Activated CD8-positive, alpha-beta memory T cell treated with anti-CD3 and anti-CD28 coated beads, Interleukin-2, amount 50 U/mL, for 4 hours (primary cell): Measurements from ENCODE around the gene EML4.
"Not testable (repeated sequence)": the region's sequence is repeated elsewhere in the genome, so short reads cannot be mapped to it uniquely, and the experiment has no call there.

Experiments used
- DNase-seq: peaks from one replicate; pipeline ENCODE4 v3.0.0-alpha.2; 2020

The EML4 gene

DNA sequence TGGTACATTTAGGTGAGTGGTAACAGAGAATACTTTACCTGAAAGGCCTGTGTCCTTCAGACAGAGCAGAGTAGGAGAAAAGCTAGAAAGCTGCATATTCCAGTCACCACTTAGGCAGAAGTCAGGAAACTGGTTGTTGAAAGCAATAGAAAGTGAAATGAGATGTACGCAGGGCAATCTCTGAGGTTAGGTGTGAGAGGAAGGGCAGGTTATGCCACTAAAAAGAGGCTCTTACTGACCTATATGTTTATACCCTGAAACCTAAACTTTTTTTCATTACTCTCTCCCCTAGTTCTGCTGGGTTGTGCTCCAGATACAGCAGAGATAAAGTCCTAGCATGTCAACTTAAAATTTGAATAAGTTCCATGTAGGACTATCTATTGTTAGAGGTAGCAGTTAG lies 98.4 kb downstream of the EML4 start:
- no peak for DNase-seq

DNA sequence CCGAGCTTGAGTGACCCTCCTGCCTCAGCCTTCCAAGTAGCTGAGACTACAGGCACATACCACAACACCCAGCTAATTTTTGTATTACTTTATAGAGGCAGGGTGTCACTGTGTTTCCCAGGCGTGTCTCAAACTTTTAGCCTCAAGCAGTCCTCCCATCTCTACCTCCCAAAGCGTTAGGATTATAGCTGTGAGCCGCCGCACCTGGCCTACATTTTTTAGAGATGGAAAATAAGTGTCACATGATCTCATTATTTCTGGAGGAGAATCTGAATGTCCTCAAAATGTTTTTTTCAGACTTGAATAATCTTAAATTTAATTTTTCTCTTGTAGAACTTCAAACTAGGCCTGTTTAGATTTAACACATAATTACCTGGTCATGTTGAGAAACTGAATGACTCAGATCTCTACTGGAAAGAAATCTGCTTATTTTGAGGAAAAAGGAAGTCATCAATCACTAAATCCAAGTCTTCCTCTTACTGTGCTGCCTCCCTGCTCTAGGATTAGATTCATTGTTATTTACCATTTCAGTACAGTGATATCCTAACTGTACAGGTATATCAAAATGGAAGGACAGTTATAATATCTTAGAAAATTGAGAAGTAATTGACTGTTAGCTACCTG lies 99.5 kb downstream of the EML4 start:
- DNase-seq: no peak

DNA sequence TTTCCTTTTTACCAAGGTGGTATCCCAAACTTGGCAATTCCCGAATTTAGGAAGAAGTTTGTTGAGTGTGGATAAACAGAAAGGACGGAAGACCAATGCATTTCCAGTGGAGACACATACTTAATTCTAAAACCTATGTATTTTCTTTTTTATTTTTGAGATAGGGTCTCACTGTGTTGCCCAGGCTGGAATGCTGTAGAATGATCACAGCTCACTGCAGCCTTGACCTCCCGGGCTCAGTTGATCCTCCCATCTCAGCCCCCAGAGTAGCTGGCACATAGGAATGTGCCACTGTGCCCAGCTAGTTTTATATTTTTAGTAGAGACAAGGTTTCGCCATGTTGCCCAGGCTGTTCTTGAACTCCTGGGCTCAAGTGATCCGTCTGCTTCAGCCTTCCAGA lies 101.6 kb downstream of the EML4 start:
- no peak for DNase-seq

DNA sequence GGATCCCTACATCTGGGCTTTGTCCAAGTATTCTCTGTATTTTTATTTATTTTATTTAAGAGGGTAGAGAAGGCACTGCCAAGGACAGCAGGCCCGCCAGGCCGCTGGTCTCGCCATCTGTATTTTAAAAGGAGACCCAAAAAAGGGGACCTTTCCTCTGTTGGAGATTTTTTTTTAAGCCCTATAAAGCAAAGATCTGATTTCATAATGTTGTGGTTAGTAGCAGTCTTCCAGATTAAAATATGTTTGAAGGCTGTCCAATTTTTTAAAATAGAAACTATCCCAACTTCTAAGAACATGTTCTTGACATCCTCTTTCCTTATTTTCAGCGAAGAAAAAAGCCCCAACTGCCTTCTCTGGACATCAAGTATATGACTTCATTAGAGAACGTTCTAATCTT lies 102.1 kb downstream of the EML4 start:
- not testable (repeated sequence) for DNase-seq

DNA sequence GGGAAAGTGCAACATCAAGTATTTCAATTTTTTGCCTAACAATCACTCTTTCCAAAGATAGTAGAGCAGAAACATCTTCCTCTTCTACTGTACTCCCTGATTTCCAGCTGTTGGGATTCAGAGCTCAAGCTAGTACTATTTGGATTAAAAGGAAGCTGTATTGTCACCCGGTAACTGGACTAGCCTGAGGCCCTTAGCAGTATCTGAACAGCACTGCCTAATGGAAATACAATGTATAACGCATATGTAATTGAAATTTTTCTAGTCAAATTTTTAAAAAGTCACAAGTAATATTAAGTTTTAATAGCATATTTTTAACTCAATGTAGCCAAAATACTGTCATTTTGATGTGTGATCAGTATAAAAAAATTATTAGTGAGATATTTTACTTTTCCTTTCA lies 105.7 kb downstream of the EML4 start:
- DNase-seq: no peak

DNA sequence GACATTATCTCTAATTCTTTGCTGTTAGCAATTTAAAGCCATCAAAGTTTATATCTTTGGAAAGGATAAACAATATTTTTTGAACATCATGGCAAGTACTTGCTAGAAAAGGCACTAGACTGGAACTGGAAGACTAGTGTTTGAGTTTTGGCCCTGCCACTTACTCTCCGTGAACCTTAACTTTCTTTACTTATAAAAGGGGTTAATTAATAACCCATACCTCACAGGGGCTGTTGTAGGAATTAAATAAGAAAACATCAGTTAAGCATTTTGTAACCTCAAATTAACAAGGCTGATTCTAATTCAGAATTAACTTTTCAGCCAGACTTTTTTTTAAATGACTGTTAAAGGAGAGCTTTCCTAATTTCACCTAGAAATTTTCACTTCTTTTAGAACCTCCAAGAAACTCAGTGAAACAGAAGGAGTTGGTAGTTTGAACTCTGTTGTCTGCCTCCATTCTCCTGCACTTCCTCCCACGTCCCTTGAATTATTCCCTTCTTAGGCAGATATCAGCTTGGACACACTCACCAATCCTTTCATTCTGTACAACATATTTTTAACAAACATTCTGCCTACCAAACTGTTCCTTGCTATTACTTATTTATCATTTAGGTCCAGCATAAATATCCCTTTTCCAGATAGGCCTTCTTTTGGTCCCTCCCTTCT lies 112.4 kb downstream of the EML4 start:
- no peak for DNase-seq

DNA sequence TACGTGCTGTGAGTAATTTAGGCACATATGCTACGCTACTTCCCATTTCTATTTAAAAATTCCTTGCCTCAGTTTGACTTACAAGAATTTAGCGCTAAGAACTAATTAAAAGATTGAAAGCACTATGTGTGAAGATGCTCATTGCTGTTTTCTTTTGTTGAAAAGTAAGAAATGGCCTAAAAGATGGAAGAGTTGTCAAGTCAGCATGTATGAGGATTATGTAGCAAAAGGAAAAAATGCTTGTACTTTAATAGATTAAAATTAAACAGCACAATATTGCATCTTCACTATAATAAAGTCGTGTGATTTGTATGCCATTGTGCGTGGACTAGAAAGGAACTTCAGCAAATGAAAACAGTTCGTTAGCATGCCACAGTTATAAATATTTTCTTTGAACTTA lies 114.9 kb downstream of the EML4 start:
- no peak for DNase-seq

DNA sequence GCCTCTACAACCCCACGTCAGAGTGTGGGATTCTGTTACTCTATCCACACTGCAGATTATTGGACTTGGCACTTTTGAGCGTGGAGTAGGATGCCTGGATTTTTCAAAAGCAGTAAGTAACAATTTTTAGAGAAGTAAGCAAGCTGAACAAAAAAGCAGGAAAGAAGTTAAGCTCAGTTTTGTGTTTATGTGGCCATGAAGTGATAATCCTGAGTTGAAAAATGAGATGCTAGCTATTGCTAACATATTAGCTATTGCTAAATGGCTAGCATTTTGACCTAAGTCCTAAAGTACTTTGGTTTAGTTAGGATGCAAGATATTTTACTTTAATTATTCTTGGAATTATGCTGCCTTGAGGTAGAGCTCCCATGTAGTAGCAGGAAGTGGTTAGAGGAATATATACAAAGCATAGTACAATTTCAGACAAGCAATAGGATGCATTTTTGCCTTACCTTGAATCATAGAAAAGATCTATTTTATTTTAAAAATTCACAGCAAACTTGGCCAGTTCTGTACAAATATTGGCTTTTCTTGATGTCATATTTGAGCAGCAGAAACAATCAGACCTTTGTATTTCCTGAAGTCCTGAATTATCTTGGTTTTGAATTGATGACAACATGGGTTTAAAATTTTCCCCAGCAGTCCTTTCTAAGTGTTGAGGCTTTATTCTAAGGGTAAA lies 117.3 kb downstream of the EML4 start:
- no peak for DNase-seq

DNA sequence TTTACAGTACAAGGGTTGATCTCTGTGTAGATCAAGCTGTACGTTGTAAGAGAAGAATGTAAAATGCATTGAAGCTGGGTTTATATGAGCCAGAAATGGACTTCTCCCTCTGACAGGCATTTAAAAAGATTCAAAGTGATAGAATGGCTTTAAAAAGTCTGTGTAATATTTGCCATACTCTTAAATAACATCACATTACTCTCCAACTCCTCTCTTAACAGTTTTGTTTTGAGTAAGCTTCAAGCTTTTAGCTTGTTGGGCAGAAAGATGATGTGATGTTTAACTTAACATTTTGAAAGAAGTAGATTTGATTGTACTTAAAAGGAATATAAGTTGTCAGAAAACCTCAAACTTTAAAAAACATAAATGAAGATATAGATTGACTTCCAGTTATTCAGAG lies 119.7 kb downstream of the EML4 start:
- no peak for DNase-seq

DNA sequence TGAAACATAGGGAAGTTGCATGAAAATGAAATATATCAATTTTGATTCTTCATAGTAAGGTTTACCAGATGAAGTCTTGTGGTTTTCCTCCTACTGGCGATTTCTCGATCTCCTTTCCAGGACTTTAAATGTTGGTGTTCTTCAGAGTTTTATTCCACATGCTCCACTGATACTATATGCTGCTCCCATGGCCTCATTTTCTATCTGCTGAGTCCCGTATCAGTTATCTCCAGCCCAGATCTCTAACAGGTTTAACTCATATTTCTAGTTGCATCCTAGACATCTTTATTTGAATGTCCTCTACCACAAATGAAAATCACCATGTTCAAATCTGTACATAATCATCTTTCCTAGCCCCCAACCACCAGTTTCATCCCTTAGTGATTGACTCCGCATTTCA lies 120.1 kb downstream of the EML4 start:
- no peak for DNase-seq

DNA sequence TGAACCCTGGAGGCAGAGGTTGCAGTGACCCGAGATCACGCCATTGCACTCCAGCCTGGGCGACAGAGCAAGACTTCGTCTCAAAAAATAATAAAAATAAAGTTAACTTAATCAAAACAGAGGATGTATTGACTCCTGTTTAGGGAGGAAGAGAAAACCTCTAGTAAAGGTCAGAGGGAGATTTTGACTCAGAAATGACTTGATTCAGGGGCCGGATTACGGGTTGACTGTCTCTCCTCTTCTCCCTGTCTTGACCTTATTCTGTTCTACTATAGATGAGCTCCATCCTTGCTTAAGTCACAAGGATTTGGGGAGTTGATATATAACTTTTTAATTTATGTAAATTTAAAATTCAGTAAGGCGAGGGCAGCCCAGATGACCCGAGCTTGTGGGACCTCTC lies 120.9 kb downstream of the EML4 start:
- no peak for DNase-seq

DNA sequence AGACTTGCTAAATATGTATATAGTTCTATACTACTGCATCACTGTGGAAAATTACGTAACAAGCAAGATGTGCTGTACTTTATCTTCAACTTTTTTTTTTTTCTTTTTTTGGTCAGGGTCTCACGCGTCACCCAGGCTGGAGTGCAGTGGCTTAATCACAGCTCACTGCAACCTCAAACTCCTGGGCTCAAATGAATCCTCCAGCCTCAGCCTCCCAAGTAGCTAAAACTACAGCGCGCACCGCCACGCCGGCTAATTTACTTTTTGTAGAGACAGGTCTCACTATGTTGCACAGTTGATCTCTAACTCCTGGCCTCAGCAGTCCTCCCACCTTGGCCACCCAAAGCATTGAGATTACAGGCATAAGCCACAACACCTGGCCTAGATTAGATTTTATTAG lies 123.9 kb downstream of the EML4 start:
- DNase-seq: no peak

DNA sequence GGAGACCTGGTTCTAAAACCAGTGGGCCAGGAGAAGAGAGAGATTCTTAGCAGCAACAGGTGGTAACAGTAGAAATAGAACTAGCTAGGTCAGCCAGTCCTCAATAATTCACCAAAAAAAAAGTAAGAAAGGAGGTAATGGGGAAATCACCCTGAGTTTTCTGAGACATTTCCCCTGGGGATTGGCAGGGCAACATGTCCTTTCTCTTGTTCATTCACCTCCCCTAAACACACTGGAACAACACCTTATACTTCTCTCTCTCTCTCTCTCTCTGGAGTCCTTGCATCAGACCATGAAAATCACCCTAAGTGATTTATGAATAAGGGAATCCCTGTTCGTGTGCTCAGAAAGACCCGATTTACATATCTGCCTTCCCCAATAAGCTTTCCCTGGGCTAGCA lies 127.1 kb downstream of the EML4 start:
- DNase-seq: no peak

DNA sequence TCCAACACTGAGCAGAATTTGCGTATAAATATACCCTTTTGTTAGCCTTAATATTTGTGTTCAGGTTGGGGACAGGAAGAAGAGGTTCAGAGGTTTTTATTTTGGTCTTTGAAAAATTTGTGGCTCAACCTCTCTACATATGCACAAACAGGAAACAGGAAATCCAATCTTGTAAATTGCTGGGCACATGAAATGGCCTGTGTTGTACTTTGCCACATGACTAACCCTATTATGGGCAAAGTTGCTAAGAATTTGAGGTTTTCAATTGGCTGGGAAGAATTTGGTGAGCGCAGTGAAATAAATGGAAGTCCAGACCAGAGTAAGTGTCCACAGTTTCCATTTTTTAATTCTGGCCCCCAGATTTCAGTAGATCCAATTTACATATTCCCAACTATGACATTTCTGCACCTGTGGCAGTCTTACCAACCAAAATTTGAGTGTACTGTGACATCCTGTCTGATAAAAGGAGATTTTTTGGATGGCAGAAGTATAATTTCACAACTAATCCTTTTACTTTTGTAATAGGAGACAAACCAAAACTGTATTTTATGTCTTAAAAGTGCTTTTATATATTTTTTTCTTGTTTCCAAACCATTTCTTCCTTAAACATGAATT lies 128.3 kb downstream of the EML4 start:
- no peak for DNase-seq

DNA sequence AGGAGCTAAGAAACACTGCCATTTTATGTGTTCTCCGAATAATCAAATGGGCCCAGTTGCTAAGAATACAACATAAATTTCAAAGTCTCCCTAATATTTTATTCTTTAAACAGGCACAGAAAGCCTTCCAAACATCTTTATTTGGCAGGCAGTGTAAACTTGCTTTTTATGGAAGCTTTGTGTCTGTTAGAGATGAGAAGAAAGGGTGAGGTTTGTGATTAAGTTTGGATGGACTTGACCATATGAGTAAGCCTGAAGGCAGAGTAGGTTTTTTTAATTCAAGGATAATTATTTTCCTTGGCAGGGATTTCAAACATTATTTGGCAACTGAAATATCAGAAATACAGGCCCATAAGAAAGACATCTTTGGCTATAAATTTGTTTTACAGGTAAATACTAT lies 129.0 kb downstream of the EML4 start:
- DNase-seq: no peak

DNA sequence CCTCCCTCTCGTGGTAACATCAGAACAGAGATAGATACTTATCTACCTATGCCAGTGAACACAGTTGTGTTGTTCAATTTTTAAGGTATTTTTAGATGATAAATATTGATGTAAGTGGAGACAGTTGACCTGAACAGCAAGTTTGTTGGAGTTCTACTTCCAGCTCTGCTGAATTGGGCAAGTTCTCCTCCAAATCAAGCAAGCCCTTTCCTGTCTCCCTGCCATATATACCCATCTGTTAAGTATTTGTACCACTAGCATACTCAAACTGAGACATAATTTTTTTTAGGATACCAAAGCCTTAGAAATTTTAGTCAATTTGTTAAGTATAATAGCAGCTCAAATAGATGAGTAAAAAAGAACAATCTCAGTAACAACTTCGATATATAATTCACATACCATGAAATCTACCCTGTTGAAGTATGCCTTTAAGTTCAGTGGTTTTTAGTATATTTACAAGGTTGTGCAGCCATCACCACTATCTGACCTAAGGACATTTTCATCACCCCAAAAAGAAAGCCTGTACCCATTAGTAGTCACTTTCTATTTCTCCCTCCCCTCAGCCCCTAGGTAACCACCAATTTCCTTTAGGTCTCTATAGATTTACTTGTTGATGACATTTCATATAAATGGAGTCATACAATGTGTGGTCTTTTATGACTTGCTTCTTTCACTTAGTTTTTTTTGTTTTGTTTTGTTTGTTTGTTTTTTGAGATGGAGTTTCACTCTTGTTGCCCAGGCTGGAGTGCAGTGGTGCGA lies 130.0 kb downstream of the EML4 start:
- DNase-seq: no peak

DNA sequence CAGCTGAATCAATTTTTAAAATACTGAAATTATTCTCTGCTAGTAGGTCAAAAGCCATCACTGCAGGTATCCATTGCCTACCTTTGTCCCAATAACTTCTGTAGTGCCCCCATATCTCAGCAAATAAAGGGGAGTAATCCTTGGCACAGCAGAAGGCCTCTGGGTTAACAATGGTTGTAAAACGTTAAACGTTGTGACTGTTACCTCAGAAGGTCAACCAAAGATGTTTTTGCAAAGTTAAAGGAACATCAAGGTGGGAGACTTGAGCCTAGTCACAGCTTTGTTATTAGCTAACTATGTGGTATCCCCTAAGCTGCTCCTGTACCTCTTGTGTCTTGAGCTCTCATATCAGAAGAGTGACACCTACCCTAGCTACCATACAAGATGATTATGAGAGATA lies 131.4 kb downstream of the EML4 start:
- no peak for DNase-seq

DNA sequence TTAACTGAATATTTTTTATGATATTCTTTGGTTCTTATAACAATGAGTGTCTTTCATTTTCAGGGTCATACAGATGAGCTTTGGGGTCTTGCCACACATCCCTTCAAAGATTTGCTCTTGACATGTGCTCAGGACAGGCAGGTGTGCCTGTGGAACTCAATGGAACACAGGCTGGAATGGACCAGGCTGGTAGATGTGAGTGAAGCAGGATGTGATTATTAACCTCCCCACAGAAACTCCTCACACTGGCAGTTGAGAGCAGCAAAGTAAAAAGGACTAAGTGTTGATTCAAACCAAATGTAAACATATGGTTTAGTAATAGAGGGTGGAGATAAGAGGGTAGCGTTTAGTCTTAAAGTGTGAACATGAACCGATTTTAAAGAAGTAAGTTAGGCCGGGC lies 134.1 kb downstream of the EML4 start:
- DNase-seq: no peak

DNA sequence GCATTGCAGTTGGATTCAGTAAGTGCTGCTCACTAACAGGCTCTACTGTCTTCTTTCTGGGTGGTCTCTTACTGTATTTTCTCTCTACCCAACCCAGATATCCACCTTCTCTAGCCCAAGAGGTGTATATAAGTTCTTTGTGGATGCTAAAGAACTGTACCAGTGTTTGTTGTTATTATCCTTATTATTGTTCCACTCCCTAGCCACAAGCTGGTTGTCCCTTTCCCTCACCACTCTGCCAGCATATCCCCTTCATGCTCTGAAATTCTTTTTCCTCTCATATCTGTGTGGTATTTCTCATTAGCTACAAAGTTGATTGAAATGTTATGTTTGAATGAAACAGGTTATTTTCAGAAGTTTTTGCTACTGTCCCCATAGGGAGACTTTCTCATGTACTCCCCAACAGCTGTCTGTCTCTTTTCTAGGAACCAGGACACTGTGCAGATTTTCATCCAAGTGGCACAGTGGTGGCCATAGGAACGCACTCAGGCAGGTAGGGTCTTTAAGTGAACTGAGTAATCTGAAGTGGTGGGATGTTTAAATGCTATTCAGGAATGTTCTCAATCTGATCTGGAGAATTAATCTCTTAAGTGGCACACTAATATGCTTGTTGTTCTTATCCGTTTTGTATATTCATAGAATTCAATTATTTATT lies 135.0 kb downstream of the EML4 start:
- DNase-seq: no peak

DNA sequence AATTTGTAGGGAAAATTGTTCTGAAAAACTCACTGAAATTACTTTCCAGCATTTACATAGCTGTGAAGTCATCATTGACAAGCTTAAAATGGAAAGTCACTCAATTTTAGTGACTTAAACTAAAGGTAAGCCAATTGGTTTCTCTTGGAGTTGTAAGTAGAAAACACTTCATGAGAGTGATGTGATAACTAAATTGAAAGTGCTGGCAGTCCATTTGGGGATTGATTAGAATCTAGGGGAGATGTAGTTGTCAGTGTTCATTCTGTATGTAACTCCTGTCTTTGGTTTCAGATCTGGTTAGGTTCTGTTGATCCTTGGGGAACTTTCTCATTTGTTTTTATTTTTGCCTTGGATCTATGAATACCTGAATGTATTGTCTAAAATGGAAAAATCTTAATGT lies 138.0 kb downstream of the EML4 start:
- DNase-seq: no peak

DNA sequence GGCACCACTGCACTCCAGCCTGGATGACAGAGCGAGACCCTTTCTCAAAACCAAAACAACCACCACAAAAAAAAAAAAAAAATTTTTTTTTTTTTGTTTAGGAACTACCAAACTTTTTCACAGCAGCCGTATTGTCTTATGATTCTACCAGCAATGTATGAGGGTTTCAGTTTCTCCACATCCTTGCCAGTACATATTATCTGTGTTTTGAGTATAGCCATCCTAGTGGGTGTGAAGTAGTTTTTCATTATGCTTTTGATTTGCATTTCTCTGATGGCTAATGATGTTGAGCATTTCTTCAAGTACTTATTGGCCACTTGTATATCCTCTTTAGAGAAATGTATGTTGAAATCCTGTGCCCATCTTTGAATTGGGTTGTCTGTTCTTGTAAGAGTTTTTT lies 140.2 kb downstream of the EML4 start:
- DNase-seq: no peak

DNA sequence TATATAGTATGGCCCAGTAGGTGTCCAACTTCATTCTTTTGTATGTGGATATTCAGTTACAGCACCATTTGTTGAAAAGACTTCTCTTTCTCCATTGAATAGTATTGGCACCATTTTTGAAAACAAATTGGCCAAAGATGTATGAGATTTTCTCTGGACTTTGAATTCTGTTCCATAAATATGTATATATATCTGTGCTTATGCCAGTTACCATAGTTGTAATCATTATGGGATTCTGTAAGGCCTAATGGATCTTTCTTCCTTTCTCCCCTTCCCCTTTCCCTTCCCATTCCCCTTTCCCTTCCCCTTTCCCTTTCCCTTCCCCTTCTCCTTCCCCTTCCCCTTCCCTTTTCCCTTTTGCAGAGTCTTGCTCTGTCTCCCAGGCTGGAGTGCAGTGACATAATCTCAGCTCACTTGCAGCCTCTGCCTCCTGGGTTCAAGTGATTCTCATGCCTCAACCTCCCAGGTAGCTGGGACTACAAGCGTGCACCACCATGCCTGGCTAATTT lies 140.9 kb downstream of the EML4 start:
- no peak for DNase-seq

DNA sequence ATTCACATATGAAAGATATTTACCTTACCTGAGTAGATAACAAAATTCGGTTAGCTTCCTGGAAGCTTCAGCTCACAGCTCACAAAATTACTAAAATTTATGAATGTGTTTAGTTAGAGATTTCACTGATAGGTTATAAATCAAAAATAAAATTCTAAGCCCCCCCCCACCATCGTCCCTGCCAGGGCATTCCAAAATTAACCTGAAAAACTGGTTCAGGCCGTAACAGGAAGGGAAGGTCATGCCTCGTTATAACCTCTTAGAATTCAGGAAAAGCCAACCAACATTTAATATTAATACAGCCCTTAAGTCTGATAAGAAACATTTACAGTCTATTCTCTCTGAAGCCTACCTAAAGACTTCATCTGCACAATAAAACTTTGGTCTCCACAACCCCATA lies 143.0 kb downstream of the EML4 start:
- no peak for DNase-seq
